H1 (cell line): ENCODE results near the gene TBCD. TPM values are rescaled to one million over a fixed set of nuclear protein-coding genes. Genes with fewer than 3 reads are reported as not detected.

Experiments used
- TEAD4 ChIP-seq: IDR thresholded peaks from 2 replicates; pipeline ENCODE4 v1.6.1; 2012; ENCODE audit warnings: low read depth, low read length, inconsistent platforms, mixed read lengths
- polyA plus RNA-seq, 7 experiments: library from polyadenylated mRNA; depleted of rRNA in 3 of 7; stranded (reverse) in 5 of 7; unstranded in 2 of 7; fragments of >200 nt in 5 of 7; fragments of 200-250 nt in 2 of 7; gene quantifications; 1 replicate in 5 of 7; 2 replicates in 1 of 7; 4 replicates in 1 of 7; pipeline versions ENCODE4 v1.2.1 to v1.2.3, GENCODE V29; 2011 to 2013; ENCODE audit warnings: missing spikeins in 2 of 7, mixed read lengths in 2 of 7
- total RNA-seq: library from RNA; stranded (reverse); fragmentation: NEBNext Ultra II Directional; extraction: Animal tissue kit (Norgen Biotek cat#: 25700); gene quantifications from 2 replicates; pipeline ENCODE4 v1.2.1, GENCODE V29; 2021
- TF ChIP-seq, protein P1 (sequence below): fragments of 300-600 bp; sonication (generic); IDR thresholded peaks from 2 replicates; pipeline ENCODE4 v1.7.1; 2012; ENCODE audit warnings: low read length, moderate library complexity, mild to moderate bottlenecking, inconsistent platforms; ENCODE audit not compliant: insufficient replicate concordance

TBCD gene
- total and polyA plus RNA-seq, 2 of the 8 experiments (the other 6 are each of a cell fraction or from before 2014, with no cell fraction given), result 118 to 162 TPM

DNA sequence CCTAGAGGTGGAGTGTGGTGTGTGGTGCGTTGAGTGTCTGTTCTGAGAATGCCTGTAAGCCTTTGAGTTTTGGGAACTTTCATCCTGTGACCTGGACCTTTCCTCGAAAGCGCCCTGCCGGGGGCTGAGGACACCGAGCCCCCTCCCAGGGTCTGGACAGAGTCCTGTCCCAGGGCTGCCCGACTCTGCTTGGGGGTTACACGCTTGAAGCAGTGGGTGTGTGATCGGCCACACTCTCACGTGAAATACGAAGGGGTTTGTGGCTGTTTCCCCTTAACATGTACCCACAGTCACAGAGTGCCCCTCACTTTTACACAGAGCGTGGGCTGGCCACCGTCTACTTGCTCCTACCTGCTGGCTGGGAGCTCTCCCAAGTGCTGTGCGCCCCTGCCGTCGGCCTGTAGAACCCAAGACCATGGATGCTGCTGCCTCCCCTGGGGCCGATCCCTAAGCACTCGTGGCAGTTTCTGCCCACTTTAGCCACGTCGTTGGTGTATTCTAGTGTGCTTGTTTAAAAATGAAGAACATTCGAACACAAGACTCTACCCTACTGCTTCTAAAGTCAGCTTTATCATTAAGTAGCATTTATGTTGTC lies 81.1 kb downstream of the TBCD start (continued):
- TF ChIP-seq, protein P1, sequence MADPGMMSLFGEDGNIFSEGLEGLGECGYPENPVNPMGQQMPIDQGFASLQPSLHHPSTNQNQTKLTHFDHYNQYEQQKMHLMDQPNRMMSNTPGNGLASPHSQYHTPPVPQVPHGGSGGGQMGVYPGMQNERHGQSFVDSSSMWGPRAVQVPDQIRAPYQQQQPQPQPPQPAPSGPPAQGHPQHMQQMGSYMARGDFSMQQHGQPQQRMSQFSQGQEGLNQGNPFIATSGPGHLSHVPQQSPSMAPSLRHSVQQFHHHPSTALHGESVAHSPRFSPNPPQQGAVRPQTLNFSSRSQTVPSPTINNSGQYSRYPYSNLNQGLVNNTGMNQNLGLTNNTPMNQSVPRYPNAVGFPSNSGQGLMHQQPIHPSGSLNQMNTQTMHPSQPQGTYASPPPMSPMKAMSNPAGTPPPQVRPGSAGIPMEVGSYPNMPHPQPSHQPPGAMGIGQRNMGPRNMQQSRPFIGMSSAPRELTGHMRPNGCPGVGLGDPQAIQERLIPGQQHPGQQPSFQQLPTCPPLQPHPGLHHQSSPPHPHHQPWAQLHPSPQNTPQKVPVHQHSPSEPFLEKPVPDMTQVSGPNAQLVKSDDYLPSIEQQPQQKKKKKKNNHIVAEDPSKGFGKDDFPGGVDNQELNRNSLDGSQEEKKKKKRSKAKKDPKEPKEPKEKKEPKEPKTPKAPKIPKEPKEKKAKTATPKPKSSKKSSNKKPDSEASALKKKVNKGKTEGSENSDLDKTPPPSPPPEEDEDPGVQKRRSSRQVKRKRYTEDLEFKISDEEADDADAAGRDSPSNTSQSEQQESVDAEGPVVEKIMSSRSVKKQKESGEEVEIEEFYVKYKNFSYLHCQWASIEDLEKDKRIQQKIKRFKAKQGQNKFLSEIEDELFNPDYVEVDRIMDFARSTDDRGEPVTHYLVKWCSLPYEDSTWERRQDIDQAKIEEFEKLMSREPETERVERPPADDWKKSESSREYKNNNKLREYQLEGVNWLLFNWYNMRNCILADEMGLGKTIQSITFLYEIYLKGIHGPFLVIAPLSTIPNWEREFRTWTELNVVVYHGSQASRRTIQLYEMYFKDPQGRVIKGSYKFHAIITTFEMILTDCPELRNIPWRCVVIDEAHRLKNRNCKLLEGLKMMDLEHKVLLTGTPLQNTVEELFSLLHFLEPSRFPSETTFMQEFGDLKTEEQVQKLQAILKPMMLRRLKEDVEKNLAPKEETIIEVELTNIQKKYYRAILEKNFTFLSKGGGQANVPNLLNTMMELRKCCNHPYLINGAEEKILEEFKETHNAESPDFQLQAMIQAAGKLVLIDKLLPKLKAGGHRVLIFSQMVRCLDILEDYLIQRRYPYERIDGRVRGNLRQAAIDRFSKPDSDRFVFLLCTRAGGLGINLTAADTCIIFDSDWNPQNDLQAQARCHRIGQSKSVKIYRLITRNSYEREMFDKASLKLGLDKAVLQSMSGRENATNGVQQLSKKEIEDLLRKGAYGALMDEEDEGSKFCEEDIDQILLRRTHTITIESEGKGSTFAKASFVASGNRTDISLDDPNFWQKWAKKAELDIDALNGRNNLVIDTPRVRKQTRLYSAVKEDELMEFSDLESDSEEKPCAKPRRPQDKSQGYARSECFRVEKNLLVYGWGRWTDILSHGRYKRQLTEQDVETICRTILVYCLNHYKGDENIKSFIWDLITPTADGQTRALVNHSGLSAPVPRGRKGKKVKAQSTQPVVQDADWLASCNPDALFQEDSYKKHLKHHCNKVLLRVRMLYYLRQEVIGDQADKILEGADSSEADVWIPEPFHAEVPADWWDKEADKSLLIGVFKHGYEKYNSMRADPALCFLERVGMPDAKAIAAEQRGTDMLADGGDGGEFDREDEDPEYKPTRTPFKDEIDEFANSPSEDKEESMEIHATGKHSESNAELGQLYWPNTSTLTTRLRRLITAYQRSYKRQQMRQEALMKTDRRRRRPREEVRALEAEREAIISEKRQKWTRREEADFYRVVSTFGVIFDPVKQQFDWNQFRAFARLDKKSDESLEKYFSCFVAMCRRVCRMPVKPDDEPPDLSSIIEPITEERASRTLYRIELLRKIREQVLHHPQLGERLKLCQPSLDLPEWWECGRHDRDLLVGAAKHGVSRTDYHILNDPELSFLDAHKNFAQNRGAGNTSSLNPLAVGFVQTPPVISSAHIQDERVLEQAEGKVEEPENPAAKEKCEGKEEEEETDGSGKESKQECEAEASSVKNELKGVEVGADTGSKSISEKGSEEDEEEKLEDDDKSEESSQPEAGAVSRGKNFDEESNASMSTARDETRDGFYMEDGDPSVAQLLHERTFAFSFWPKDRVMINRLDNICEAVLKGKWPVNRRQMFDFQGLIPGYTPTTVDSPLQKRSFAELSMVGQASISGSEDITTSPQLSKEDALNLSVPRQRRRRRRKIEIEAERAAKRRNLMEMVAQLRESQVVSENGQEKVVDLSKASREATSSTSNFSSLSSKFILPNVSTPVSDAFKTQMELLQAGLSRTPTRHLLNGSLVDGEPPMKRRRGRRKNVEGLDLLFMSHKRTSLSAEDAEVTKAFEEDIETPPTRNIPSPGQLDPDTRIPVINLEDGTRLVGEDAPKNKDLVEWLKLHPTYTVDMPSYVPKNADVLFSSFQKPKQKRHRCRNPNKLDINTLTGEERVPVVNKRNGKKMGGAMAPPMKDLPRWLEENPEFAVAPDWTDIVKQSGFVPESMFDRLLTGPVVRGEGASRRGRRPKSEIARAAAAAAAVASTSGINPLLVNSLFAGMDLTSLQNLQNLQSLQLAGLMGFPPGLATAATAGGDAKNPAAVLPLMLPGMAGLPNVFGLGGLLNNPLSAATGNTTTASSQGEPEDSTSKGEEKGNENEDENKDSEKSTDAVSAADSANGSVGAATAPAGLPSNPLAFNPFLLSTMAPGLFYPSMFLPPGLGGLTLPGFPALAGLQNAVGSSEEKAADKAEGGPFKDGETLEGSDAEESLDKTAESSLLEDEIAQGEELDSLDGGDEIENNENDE, result no peak
- TF ChIP-seq TEAD4, result no peak
- TF ChIP-seq, all 59 proteins: peak for 0
